NCI-H345 treated with DMSO at 0.1 percent for 48 hours (cell line): ENCODE results near the gene NSUN3.

ENCODE experiments used
- DNase-seq: peaks from one replicate; lab custom pipeline; 2025; ENCODE audit not compliant: unreplicated experiment; lab: John Stamatoyannopoulos, UW

The NSUN3 gene

DNA sequence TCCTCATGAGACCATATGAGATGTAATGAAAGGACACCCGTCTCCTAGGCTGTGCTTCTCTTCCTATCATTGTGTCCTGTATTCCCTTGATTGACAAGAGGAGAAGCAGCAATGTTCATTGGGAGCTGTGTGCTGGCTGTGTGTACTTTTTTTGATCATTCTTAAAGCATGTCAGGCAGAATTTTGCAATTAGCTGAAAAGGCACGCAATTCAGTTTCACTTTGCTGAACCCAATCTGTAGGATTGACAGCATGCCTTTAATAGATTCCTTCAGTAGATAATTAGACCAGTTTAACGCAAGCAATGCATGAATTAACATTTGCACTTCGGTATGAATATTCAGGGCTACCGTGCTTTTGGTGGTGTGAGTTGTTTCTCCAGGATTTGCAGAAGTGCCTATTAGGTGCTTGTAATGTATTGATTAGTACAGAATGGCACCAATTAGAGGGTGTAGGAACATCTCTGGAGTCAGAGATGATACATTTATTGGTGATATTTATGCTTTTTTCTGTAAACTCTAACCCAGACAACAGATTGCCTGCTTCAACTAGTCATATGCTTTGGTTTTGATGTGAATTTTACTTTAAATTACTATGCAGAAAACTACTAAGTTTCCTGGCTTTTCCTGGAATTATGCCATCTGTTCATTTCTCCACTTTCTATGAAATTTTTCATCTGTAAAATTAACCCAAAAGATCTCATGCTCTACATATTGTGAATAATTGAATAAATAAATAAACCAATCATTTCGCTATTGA is 114.3 kb downstream of the NSUN3 start:
- no peak for DNase-seq
